ENCODE data around the gene SASS6. TPM values are rescaled to one million over a fixed set of nuclear protein-coding genes. Genes with fewer than 3 reads are reported as not detected.
A peak's percentile ranks its signal among the peaks of the same experiment; 100 is the strongest.

Gene SASS6
- total RNA-seq, 1 experiment from 2014 or later = 8.7 TPM

- no peaks in the 10 kb centered on the region for H3K27me3 ChIP-seq (ENCODE audit: insufficient read depth, low read depth)
- TF ChIP-seq EZH2 (IDR thresholded peaks at IDR 0.05; ENCODE audit: low read depth) = no peak
- TF ChIP-seq, protein P1, sequence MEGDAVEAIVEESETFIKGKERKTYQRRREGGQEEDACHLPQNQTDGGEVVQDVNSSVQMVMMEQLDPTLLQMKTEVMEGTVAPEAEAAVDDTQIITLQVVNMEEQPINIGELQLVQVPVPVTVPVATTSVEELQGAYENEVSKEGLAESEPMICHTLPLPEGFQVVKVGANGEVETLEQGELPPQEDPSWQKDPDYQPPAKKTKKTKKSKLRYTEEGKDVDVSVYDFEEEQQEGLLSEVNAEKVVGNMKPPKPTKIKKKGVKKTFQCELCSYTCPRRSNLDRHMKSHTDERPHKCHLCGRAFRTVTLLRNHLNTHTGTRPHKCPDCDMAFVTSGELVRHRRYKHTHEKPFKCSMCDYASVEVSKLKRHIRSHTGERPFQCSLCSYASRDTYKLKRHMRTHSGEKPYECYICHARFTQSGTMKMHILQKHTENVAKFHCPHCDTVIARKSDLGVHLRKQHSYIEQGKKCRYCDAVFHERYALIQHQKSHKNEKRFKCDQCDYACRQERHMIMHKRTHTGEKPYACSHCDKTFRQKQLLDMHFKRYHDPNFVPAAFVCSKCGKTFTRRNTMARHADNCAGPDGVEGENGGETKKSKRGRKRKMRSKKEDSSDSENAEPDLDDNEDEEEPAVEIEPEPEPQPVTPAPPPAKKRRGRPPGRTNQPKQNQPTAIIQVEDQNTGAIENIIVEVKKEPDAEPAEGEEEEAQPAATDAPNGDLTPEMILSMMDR (conservative IDR thresholded peaks at IDR 0.05) = no peak
- no peaks in the 10 kb centered on the region for H3K79me2 ChIP-seq (ENCODE audit: low read depth)
- DNase-seq = no peak
- H3F3A ChIP-seq (ENCODE audit: insufficient read depth, low read depth) = no peaks in the 10 kb centered on the region; the same call in 1 of the 2 replicates
- H3K27ac ChIP-seq = no peak overlapping the region
- no peak overlapping the region for H3K4me3 ChIP-seq
- intact Hi-C loops (cut with micrococcal nuclease; ENCODE audit: unreplicated experiment) = no loop called here
- ChIA-PET CTCF (no interaction called here), POLR2A (ENCODE audit: unreplicated experiment) (no interaction called here)
- no peak overlapping the region for H2AFZ ChIP-seq
- H3K4me2 ChIP-seq = no peak overlapping the region
- H3K9me3 ChIP-seq (ENCODE audit: insufficient read depth, low read depth) = no peaks in the 10 kb centered on the region
- peaks cover 10% of the 10 kb centered on the region; the same call in 1 of the 2 replicates for H3K36me3 ChIP-seq (ENCODE audit: low read depth)
- BruUV-seq (replicated peaks) = no TSS peak
- H3K4me1 ChIP-seq (replicated peaks; ENCODE audit: insufficient read depth) = no peaks in the 10 kb centered on the region
- H3K9me2 ChIP-seq (ENCODE audit: insufficient read depth) = no peaks in the 10 kb centered on the region
- H4K20me1 ChIP-seq (ENCODE audit: insufficient read depth) = no peaks in the 10 kb centered on the region
Observed at GRCh38 chr1:100087396-100087795, 45.3 kb downstream of the SASS6 start.

DNA sequence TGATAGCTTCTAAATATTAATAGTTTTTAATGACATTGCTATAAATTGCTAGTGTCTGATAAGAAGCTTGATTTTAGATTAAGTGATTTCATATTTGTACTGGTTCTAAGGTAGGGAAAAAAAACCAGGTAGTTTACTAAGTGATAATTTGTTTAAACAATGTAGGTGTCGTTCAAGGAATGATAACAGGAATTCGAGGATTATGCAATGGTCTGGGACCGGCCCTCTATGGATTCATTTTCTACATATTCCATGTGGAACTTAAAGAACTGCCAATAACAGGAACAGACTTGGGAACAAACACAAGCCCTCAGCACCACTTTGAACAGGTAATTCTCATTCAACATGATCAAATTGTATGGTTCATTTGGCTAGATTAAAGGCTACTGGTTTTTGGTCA is 52.4 kb downstream of the SASS6 start:
- Histone ChIP-seq H3K9me2 (ENCODE audit: insufficient read depth) (no peaks in the 10 kb centered on the region), H3K4me1 (replicated peaks; ENCODE audit: insufficient read depth) (no peaks in the 10 kb centered on the region), H3K36me3 (ENCODE audit: low read depth) (peaks cover 51% of the 10 kb centered on the region), H3F3A (ENCODE audit: insufficient read depth, low read depth) (peaks cover 16% of the 10 kb centered on the region), H3K9me3 (ENCODE audit: insufficient read depth, low read depth) (no peaks in the 10 kb centered on the region), H2AFZ (no peak overlapping the region), H3K27me3 (ENCODE audit: insufficient read depth, low read depth) (no peaks in the 10 kb centered on the region), H3K27ac (0 out of 2 replicates have a peak overlapping the region, but pooled peaks have one; percentile 7), H4K20me1 (ENCODE audit: insufficient read depth) (no peaks in the 10 kb centered on the region), H3K4me3 (no peak overlapping the region), H3K79me2 (ENCODE audit: low read depth) (no peaks in the 10 kb centered on the region), H3K4me2 (no peak overlapping the region)
- intact Hi-C loops (cut with micrococcal nuclease; ENCODE audit: unreplicated experiment) = no loop called here
- POLR2A ChIA-PET (ENCODE audit: unreplicated experiment) = no interaction called here
- TF ChIP-seq, protein P1 (conservative IDR thresholded peaks at IDR 0.05) = no peak
- no peak for TF ChIP-seq EZH2 (IDR thresholded peaks at IDR 0.05; ENCODE audit: low read depth)
- no peak for DNase-seq
- CTCF ChIA-PET = no interaction called here
- no TSS peak for BruUV-seq (replicated peaks)

- Histone ChIP-seq H2AFZ (no peak overlapping the region), H3K4me3 (no peak overlapping the region), H3K79me2 (ENCODE audit: low read depth) (no peaks in the 10 kb centered on the region), H3K27me3 (ENCODE audit: insufficient read depth, low read depth) (no peaks in the 10 kb centered on the region), H3K36me3 (ENCODE audit: low read depth) (peaks cover 51% of the 10 kb centered on the region), H3K4me2 (no peak overlapping the region), H3K4me1 (replicated peaks; ENCODE audit: insufficient read depth) (no peaks in the 10 kb centered on the region), H3K27ac (no peak overlapping the region), H4K20me1 (ENCODE audit: insufficient read depth) (no peaks in the 10 kb centered on the region), H3K9me3 (ENCODE audit: insufficient read depth, low read depth) (no peaks in the 10 kb centered on the region), H3K9me2 (ENCODE audit: insufficient read depth) (no peaks in the 10 kb centered on the region), H3F3A (ENCODE audit: insufficient read depth, low read depth) (peaks cover 16% of the 10 kb centered on the region)
- intact Hi-C loops (cut with micrococcal nuclease; ENCODE audit: unreplicated experiment) = no loop called here
- TF ChIP-seq, protein P1 (conservative IDR thresholded peaks at IDR 0.05) = no peak
- TF ChIP-seq EZH2 (IDR thresholded peaks at IDR 0.05; ENCODE audit: low read depth) = no peak
- ChIA-PET POLR2A (ENCODE audit: unreplicated experiment) (interaction anchor here (0.6 to 0.7 kb wide), 2 partner anchors 19 to 93 kb away, joined by 3 to 4 read pairs; no protein-coding TSS in a partner anchor), CTCF (no interaction called here)
- no TSS peak for BruUV-seq (replicated peaks)
- DNase-seq = no peak
Observed at GRCh38 chr1:100077531-100077930, 55.2 kb downstream of the SASS6 start.

Data from PC-9 (cell line).